Peyer's patch (tissue), 4 donors: ENCODE data around the gene GMEB2.

ENCODE experiments used
- POLR2A ChIP-seq, 2 donors: fragments of 450-650 bp; IDR thresholded peaks; one replicate each; pipeline ENCODE4 v1.5.1; 2017; ENCODE audit warnings: antibody characterized with exemption in 2 of 2, mild to moderate bottlenecking in 2 of 2, moderate library complexity in 2 of 2
- TF ChIP-seq, protein P1 (sequence below), 6 experiments: fragments of 450-650 bp in 4 of 6; fragments of 200-600 bp in 2 of 6; sonication (generic) in 1 of 6; IDR thresholded peaks; one replicate each; pipeline ENCODE4 v1.5.1; 2017 to 2019; ENCODE audit warnings: antibody characterized with exemption in 6 of 6, mild to moderate bottlenecking in 3 of 6, moderate library complexity in 1 of 6

GRCh38 chr20:63567386-63568169, 59.3 kb downstream of the GMEB2 start:
- TF ChIP-seq POLR2A (IDR thresholded peaks at IDR 0.05): no peak
- TF ChIP-seq, protein P1, sequence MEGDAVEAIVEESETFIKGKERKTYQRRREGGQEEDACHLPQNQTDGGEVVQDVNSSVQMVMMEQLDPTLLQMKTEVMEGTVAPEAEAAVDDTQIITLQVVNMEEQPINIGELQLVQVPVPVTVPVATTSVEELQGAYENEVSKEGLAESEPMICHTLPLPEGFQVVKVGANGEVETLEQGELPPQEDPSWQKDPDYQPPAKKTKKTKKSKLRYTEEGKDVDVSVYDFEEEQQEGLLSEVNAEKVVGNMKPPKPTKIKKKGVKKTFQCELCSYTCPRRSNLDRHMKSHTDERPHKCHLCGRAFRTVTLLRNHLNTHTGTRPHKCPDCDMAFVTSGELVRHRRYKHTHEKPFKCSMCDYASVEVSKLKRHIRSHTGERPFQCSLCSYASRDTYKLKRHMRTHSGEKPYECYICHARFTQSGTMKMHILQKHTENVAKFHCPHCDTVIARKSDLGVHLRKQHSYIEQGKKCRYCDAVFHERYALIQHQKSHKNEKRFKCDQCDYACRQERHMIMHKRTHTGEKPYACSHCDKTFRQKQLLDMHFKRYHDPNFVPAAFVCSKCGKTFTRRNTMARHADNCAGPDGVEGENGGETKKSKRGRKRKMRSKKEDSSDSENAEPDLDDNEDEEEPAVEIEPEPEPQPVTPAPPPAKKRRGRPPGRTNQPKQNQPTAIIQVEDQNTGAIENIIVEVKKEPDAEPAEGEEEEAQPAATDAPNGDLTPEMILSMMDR (IDR thresholded peaks at IDR 0.05): no peak
